ACC112 (cell line): ENCODE measurements around the gene UNC5A.

Source experiments
- H2AFZ ChIP-seq: fragments of 200-600 bp; sonication (generic); one replicate; pipeline ENCODE4 v1.6.0; 2017; ENCODE audit warnings: antibody characterized with exemption, low read length; ENCODE audit not compliant: unreplicated experiment
- H3K27ac ChIP-seq: fragments of 200-600 bp; sonication (generic); 2 replicates; pipeline ENCODE4 v1.5.1; 2014; ENCODE audit warnings: low read depth, mild to moderate bottlenecking, antibody characterized with exemption, low read length, moderate library complexity
- H3K27me3 ChIP-seq: fragments of 200-600 bp; sonication (generic); 2 replicates; pipeline ENCODE4 v1.6.1; 2014; ENCODE audit warnings: mild to moderate bottlenecking, antibody characterized with exemption, low read length, moderate library complexity, mixed read lengths; ENCODE audit not compliant: insufficient read depth
- H3K36me3 ChIP-seq: fragments of 200-600 bp; sonication (generic); 2 replicates; pipeline ENCODE4 v1.6.1; 2016; ENCODE audit warnings: mild to moderate bottlenecking, antibody characterized with exemption, low read length, moderate library complexity, mixed read lengths; ENCODE audit not compliant: insufficient read depth
- H3K4me1 ChIP-seq: fragments of 200-600 bp; sonication (generic); one replicate; pipeline ENCODE4 v1.6.1; 2016; ENCODE audit warnings: low read length, mixed read lengths; ENCODE audit not compliant: insufficient read depth, unreplicated experiment, control insufficient read depth
- H3K4me3 ChIP-seq: fragments of 200-600 bp; sonication (generic); 2 replicates; pipeline ENCODE4 v1.5.1; 2014; ENCODE audit warnings: mild to moderate bottlenecking, low read depth, low read length
- H3K79me2 ChIP-seq: fragments of 200-600 bp; sonication (generic); one replicate; pipeline ENCODE4 v1.6.0; 2016; ENCODE audit warnings: low read length; ENCODE audit not compliant: control insufficient read depth, unreplicated experiment, insufficient read depth

The UNC5A gene

GRCh38 chr5:176902911-176903664 lies 92.7 kb downstream of the UNC5A start:
- Histone ChIP-seq H3K4me3 (no peak overlapping the region), H3K79me2 (no peaks in the 10 kb centered on the region), H2AFZ (no peak overlapping the region), H3K27ac (no peak overlapping the region), H3K27me3 (peaks cover 3% of the 10 kb centered on the region; the same call in 1 of the 2 replicates), H3K36me3 (peaks cover 33% of the 10 kb centered on the region), H3K4me1 (no peaks in the 10 kb centered on the region)

- Histone ChIP-seq H3K27me3 (no peaks in the 10 kb centered on the region), H2AFZ (no peak overlapping the region), H3K4me1 (no peaks in the 10 kb centered on the region), H3K27ac (no peak overlapping the region), H3K4me3 (no peak overlapping the region), H3K36me3 (peaks cover 33% of the 10 kb centered on the region), H3K79me2 (no peaks in the 10 kb centered on the region)
Observed at GRCh38 chr5:176904276-176904675, 93.9 kb downstream of the UNC5A start.

DNA sequence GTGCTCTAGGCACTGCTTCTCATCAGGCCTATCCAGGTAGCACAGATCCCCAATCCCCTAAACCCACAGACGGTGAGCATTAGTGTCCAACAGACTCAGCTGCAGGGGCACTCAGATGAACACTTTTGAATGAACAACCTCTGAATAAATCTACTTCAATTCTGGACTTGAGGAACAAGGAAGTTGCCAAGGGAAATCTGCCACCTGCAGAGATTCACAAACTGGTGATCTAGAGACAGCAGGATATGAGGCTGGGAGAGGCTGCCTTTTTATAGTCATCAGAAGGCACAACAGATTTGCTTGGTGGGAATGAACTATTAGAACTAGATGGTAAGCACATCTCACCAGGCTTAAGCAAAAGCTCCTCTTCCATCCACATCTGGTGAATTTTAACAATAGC lies 95.8 kb downstream of the UNC5A start:
- H3K27ac ChIP-seq: no peak overlapping the region
- no peak overlapping the region for H2AFZ ChIP-seq
- no peaks in the 10 kb centered on the region for H3K79me2 ChIP-seq
- H3K27me3 ChIP-seq: no peaks in the 10 kb centered on the region
- peaks cover 33% of the 10 kb centered on the region for H3K36me3 ChIP-seq
- no peak overlapping the region for H3K4me3 ChIP-seq
- no peaks in the 10 kb centered on the region for H3K4me1 ChIP-seq

- H3K27me3 ChIP-seq: no peaks in the 10 kb centered on the region
- no peaks in the 10 kb centered on the region for H3K4me1 ChIP-seq
- no peaks in the 10 kb centered on the region for H3K79me2 ChIP-seq
- no peak overlapping the region for H3K27ac ChIP-seq
- H3K4me3 ChIP-seq: no peak overlapping the region
- peaks cover 36% of the 10 kb centered on the region for H3K36me3 ChIP-seq
- no peak overlapping the region for H2AFZ ChIP-seq
Observed at GRCh38 chr5:176906796-176907195, 96.4 kb downstream of the UNC5A start.

- no peaks in the 10 kb centered on the region for H3K27me3 ChIP-seq
- no peak overlapping the region for H3K4me3 ChIP-seq
- H3K27ac ChIP-seq: no peak overlapping the region
- no peaks in the 10 kb centered on the region for H3K79me2 ChIP-seq
- H2AFZ ChIP-seq: no peak overlapping the region
- peaks cover 34% of the 10 kb centered on the region for H3K36me3 ChIP-seq
- no peaks in the 10 kb centered on the region for H3K4me1 ChIP-seq
Observed at GRCh38 chr5:176908675-176909368, 98.5 kb downstream of the UNC5A start.

DNA sequence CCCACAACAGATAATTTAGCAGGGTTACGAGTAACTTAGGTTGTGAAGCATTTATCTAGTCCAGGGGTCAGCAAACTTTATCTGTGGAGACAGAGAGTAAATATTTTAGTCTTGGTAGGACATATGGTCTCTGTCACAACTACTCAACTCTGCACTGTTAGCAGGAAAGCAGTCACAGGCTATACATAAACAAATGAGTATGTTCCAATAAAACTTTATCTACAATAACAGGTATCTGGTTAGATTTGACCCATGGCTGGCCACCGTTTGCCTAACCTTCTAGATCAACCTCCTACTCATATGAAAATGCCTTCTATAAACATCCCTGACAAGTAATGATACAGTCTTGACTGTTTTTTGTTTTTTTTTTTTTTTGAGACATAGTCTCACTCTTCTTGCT lies 101.8 kb downstream of the UNC5A start:
- H3K36me3 ChIP-seq: peaks cover 10% of the 10 kb centered on the region
- no peaks in the 10 kb centered on the region for H3K4me1 ChIP-seq
- H2AFZ ChIP-seq: no peak overlapping the region
- H3K27ac ChIP-seq: no peak overlapping the region
- H3K4me3 ChIP-seq: no peak overlapping the region
- H3K27me3 ChIP-seq: no peaks in the 10 kb centered on the region
- no peaks in the 10 kb centered on the region for H3K79me2 ChIP-seq

DNA sequence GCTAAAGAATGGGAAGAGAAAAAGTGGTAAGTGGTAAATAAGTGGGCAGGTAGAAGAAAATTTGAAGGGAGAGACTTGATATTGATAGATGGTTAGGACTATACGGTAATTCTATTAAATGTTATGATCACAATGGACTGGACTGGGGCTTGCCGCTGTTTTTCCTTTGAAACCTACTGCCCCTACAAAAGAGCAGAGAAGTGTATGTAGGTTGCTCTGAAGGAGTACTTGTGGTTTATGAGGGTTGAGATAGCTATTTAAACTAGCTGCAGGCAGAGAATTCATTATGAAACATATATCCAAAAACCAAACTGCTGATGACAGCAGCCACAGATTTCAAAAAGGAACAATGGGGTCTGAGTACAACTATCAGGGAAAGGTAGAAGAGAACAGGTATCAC lies 105.5 kb downstream of the UNC5A start:
- no peak overlapping the region for H3K27ac ChIP-seq
- H2AFZ ChIP-seq: no peak overlapping the region
- no peaks in the 10 kb centered on the region for H3K4me1 ChIP-seq
- no peaks in the 10 kb centered on the region for H3K27me3 ChIP-seq
- peaks cover 9% of the 10 kb centered on the region; the same call in 1 of the 2 replicates for H3K36me3 ChIP-seq
- H3K4me3 ChIP-seq: no peak overlapping the region
- no peaks in the 10 kb centered on the region for H3K79me2 ChIP-seq

GRCh38 chr5:176916337-176916736 lies 106.0 kb downstream of the UNC5A start:
- Histone ChIP-seq H3K27me3 (no peaks in the 10 kb centered on the region), H3K4me1 (no peaks in the 10 kb centered on the region), H3K79me2 (no peaks in the 10 kb centered on the region), H3K27ac (no peak overlapping the region), H3K4me3 (no peak overlapping the region), H3K36me3 (peaks cover 9% of the 10 kb centered on the region; the same call in 1 of the 2 replicates), H2AFZ (no peak overlapping the region)

DNA sequence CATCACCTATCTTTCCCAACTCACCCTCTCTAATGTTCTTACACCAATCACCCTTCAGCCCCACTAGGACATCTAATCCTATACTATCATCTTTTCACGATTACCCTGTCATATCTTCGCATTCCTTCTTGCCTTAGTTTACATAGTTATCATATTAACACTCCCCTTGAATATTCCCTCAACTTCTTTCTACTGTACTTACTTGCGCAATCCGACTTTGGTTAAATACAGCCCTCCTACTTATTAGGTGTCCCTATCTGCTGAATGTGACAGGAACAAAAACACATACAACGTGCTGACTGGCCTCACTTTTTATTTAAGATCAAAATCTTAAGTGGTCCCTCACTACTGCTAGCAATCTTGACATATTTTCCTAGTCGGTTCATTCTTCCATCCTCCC lies 108.3 kb downstream of the UNC5A start:
- H3K4me3 ChIP-seq: no peak overlapping the region
- no peak overlapping the region for H3K27ac ChIP-seq
- no peaks in the 10 kb centered on the region for H3K4me1 ChIP-seq
- no peak overlapping the region for H2AFZ ChIP-seq
- 0 out of 2 replicates have a peak, but pooled peaks cover 5% of the 10 kb centered on the region for H3K36me3 ChIP-seq
- H3K79me2 ChIP-seq: no peaks in the 10 kb centered on the region
- H3K27me3 ChIP-seq: no peaks in the 10 kb centered on the region

DNA sequence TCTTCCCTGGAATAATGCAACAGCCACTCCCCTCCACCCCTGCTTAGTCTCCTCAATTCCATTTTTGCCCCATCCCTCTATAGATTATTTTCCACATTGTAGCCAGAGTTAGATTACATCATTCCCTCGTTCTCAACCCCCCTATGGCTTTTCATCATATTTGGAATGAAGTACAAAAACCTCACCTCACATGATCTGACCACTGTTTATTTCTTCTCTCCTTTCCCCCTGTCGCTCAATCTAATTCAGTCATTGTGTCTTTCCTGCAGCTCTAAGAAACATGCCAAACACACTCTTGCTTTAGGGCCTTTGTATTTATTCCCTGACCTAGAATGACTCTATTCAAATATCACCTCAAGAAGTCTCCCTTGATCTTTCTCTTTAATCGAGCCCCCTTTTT lies 111.4 kb downstream of the UNC5A start:
- Histone ChIP-seq H3K4me3 (no peak overlapping the region), H3K79me2 (no peaks in the 10 kb centered on the region), H3K4me1 (no peaks in the 10 kb centered on the region), H2AFZ (no peak overlapping the region), H3K27ac (no peak overlapping the region), H3K27me3 (no peaks in the 10 kb centered on the region), H3K36me3 (0 out of 2 replicates have a peak, but pooled peaks cover 5% of the 10 kb centered on the region)

- H3K27ac ChIP-seq: no peak overlapping the region
- H2AFZ ChIP-seq: no peak overlapping the region
- no peaks in the 10 kb centered on the region for H3K79me2 ChIP-seq
- 0 out of 2 replicates have a peak, but pooled peaks cover 5% of the 10 kb centered on the region for H3K36me3 ChIP-seq
- H3K27me3 ChIP-seq: no peaks in the 10 kb centered on the region
- no peaks in the 10 kb centered on the region for H3K4me1 ChIP-seq
- H3K4me3 ChIP-seq: no peak overlapping the region
Observed at GRCh38 chr5:176922817-176923216, 112.5 kb downstream of the UNC5A start.
